CD8-positive, alpha-beta memory T cell (primary cell): ENCODE data around the gene ITGB7. TPM values are rescaled to one million over a fixed set of nuclear protein-coding genes. Genes with fewer than 3 reads are reported as not detected.
A peak's percentile ranks its signal among the peaks of the same experiment; 100 is the strongest.

Experiments used
- CTCF ChIA-PET: fragments of 350-600 bp; sonication (Branson Sonifier 250); formaldehyde crosslinking; loops from one replicate; lab custom pipeline; 2021; ENCODE audit warnings: antibody characterized with exemption; lab: Charles Lee
- POLR2A ChIA-PET: fragments of 350-600 bp; sonication (Branson Sonifier 250); formaldehyde crosslinking; loops from one replicate; lab custom pipeline; 2021; ENCODE audit warnings: antibody characterized with exemption; lab: Charles Lee
- DNase-seq, 5 donors: peaks; one replicate each; pipeline versions ENCODE4 v3.0.0 to v3.0.0-alpha.2; 2020 to 2022; ENCODE audit warnings: mixed read lengths in 1 of 5
- H3K27ac ChIP-seq: one replicate; pipeline ENCODE4 v1.7.0; 2013; ENCODE audit warnings: low read depth, mild to moderate bottlenecking, low read length, moderate library complexity
- H3K27me3 ChIP-seq: 2 replicates; pipeline ENCODE4 v1.7.0; 2013; ENCODE audit warnings: low read length, mild to moderate bottlenecking; ENCODE audit not compliant: insufficient read depth, poor library complexity, severe bottlenecking
- H3K36me3 ChIP-seq: 2 replicates; pipeline ENCODE4 v1.7.0; 2013; ENCODE audit warnings: mild to moderate bottlenecking, low read length, moderate library complexity; ENCODE audit not compliant: insufficient read depth
- H3K4me1 ChIP-seq: 2 replicates; pipeline ENCODE4 v1.7.0; 2013; ENCODE audit warnings: mild to moderate bottlenecking, low read length, moderate library complexity; ENCODE audit not compliant: insufficient read depth
- H3K4me3 ChIP-seq: 2 replicates; pipeline ENCODE4 v1.7.0; 2013; ENCODE audit warnings: mild to moderate bottlenecking, low read length
- H3K9me3 ChIP-seq: 2 replicates; pipeline ENCODE4 v1.7.0; 2013; ENCODE audit warnings: mild to moderate bottlenecking, low read length
- H3K27ac Mint-ChIP-seq, 8 donors: one replicate each; pipeline ENCODE4 v1.8.0; 2020 to 2021; ENCODE audit warnings: mixed read lengths in 8 of 8, mild to moderate bottlenecking in 6 of 8, inconsistent platforms in 3 of 8, moderate library complexity in 3 of 8
- H3K27me3 Mint-ChIP-seq, 2 donors: one replicate each; pipeline ENCODE4 v1.8.0; 2020 to 2021; ENCODE audit warnings: mixed read lengths in 2 of 2, mild to moderate bottlenecking in 1 of 2, moderate library complexity in 1 of 2
- H3K36me3 Mint-ChIP-seq, 3 donors: one replicate each; pipeline ENCODE4 v1.8.0; 2020 to 2021; ENCODE audit warnings: mixed read lengths in 3 of 3, inconsistent platforms in 1 of 3, mild to moderate bottlenecking in 1 of 3
- H3K4me1 Mint-ChIP-seq, 3 donors: one replicate each; pipeline ENCODE4 v1.8.0; 2020 to 2021; ENCODE audit warnings: mixed read lengths in 3 of 3, inconsistent platforms in 1 of 3, mild to moderate bottlenecking in 1 of 3
- H3K4me3 Mint-ChIP-seq, 7 donors: one replicate each; pipeline ENCODE4 v1.8.0; 2020 to 2021; ENCODE audit warnings: mixed read lengths in 7 of 7, mild to moderate bottlenecking in 6 of 7, moderate library complexity in 4 of 7, inconsistent platforms in 2 of 7
- H3K9me3 Mint-ChIP-seq, 5 donors: one replicate each; pipeline ENCODE4 v1.8.0; 2020 to 2022; ENCODE audit warnings: mixed read lengths in 5 of 5, mild to moderate bottlenecking in 3 of 5, moderate library complexity in 2 of 5, inconsistent platforms in 1 of 5
- polyA plus RNA-seq: library from polyadenylated mRNA; unstranded; fragments of 300-500 nt; fragmentation: Illumina TruSeq; gene quantifications from one replicate; pipeline ENCODE4 v1.2.3, GENCODE V29; 2021
- total RNA-seq, 2 experiments: library from RNA; stranded (reverse); gene quantifications; one replicate each; pipeline ENCODE4 v1.2.3, GENCODE V29; 2021

The ITGB7 gene
- total and polyA plus RNA-seq, 3 experiments from 2014 or later: 292 to 339 (median 339) TPM

DNA sequence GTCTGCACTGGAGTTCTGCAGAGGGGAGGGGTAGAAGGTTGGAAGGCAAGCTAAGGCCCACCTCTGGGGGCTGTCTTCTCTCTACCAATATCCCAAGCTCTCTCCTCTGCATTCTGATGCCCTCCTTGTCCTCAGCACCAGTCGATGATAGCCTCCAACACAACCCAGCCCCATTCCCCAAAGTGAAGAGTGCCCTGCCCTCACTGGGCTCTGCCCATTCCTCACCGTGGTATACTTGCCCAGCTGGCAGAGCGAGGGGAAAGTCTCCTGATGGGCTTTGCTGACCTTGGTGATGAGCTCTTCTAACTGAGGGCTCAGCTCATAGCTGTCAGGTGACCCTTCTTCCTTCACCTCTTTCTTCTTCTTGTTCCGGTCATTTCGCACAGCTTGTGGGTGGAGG, 7.2 kb upstream of the ITGB7 start:
- ChIA-PET CTCF (interaction anchor here (0.8 to 13.9 kb wide), 25 partner anchors 9 to 149 kb away, joined by 3 to 192 read pairs (median 12); partner anchors contain the start of genes AAAS, CSAD, ESPL1 and MYG1), POLR2A (interaction anchor here (0.5 to 1.6 kb wide), 5 partner anchors 35 to 212 kb away, joined by 3 to 13 read pairs (median 4); a partner anchor contains a TSS)
- peak overlapping the region in 5 of 8 donors; percentile 57 to 96 (median 90) for H3K27ac Mint-ChIP-seq
- H3K36me3 ChIP-seq: peaks cover 37% of the 10 kb centered on the region
- no peaks in the 10 kb centered on the region for H3K9me3 ChIP-seq
- H3K4me1 Mint-ChIP-seq: peaks cover 59 to 79% (median 62%) of the 10 kb centered on the region in 3 donors
- no peaks in the 10 kb centered on the region for H3K9me3 Mint-ChIP-seq
- H3K27ac ChIP-seq: no peak overlapping the region
- H3K27me3 Mint-ChIP-seq: no peaks in the 10 kb centered on the region
- no peak for DNase-seq
- H3K27me3 ChIP-seq: no peaks in the 10 kb centered on the region
- peaks cover 58% of the 10 kb centered on the region for H3K4me1 ChIP-seq
- H3K4me3 Mint-ChIP-seq: peak overlapping the region in 1 of 7 donors; percentile 40
- H3K36me3 Mint-ChIP-seq: peaks cover 1 to 64% (median 11%) of the 10 kb centered on the region in 3 donors
- no peak overlapping the region for H3K4me3 ChIP-seq

GRCh38 chr12:53213348-53213747, 6.3 kb upstream of the ITGB7 start:
- peak overlapping the region; percentile 22 to 96 (median 90) for H3K27ac Mint-ChIP-seq
- Histone ChIP-seq H3K4me1 (peaks cover 60% of the 10 kb centered on the region), H3K4me3 (no peak overlapping the region), H3K9me3 (no peaks in the 10 kb centered on the region), H3K27me3 (no peaks in the 10 kb centered on the region), H3K36me3 (peaks cover 37% of the 10 kb centered on the region), H3K27ac (no peak overlapping the region)
- peaks cover 1 to 61% (median 11%) of the 10 kb centered on the region in 3 donors for H3K36me3 Mint-ChIP-seq
- peak; percentile 75 to 87 (median 80) for DNase-seq
- H3K4me3 Mint-ChIP-seq: peak overlapping the region in 2 of 7 donors; percentile 12 to 40
- H3K27me3 Mint-ChIP-seq: no peaks in the 10 kb centered on the region
- H3K4me1 Mint-ChIP-seq: peaks cover 62 to 81% (median 64%) of the 10 kb centered on the region in 3 donors
- POLR2A ChIA-PET: interaction anchor here (1.0 to 1.6 kb wide), 2 partner anchors 54 to 75 kb away, joined by 4 to 6 read pairs; no protein-coding TSS in a partner anchor
- H3K9me3 Mint-ChIP-seq: no peaks in the 10 kb centered on the region
- CTCF ChIA-PET: interaction anchor here (0.6 to 13.9 kb wide), 31 partner anchors 10 to 148 kb away, joined by 3 to 192 read pairs (median 6); partner anchors contain the start of genes AAAS, CSAD, ESPL1 and MYG1

GRCh38 chr12:53212931-53213330, 5.9 kb upstream of the ITGB7 start:
- DNase-seq: no peak
- Mint-ChIP-seq H3K36me3 (peaks cover 1 to 61% (median 11%) of the 10 kb centered on the region in 3 donors), H3K27me3 (no peaks in the 10 kb centered on the region), H3K27ac (peak overlapping the region in 7 of 8 donors; percentile 63 to 96 (median 90)), H3K4me3 (no peak overlapping the region), H3K9me3 (no peaks in the 10 kb centered on the region), H3K4me1 (peaks cover 62 to 81% (median 64%) of the 10 kb centered on the region in 3 donors)
- Histone ChIP-seq H3K4me3 (no peak overlapping the region), H3K36me3 (peaks cover 37% of the 10 kb centered on the region), H3K9me3 (no peaks in the 10 kb centered on the region), H3K4me1 (peaks cover 60% of the 10 kb centered on the region), H3K27ac (no peak overlapping the region), H3K27me3 (no peaks in the 10 kb centered on the region)
- POLR2A ChIA-PET: interaction anchor here (0.6 to 1.6 kb wide), 3 partner anchors 35 to 76 kb away, joined by 3 to 6 read pairs (median 4); no protein-coding TSS in a partner anchor
- CTCF ChIA-PET: interaction anchor here (0.8 to 13.9 kb wide), 21 partner anchors 10 to 147 kb away, joined by 3 to 192 read pairs (median 13); partner anchors contain the start of genes AAAS, CSAD, ESPL1 and PFDN5

DNA sequence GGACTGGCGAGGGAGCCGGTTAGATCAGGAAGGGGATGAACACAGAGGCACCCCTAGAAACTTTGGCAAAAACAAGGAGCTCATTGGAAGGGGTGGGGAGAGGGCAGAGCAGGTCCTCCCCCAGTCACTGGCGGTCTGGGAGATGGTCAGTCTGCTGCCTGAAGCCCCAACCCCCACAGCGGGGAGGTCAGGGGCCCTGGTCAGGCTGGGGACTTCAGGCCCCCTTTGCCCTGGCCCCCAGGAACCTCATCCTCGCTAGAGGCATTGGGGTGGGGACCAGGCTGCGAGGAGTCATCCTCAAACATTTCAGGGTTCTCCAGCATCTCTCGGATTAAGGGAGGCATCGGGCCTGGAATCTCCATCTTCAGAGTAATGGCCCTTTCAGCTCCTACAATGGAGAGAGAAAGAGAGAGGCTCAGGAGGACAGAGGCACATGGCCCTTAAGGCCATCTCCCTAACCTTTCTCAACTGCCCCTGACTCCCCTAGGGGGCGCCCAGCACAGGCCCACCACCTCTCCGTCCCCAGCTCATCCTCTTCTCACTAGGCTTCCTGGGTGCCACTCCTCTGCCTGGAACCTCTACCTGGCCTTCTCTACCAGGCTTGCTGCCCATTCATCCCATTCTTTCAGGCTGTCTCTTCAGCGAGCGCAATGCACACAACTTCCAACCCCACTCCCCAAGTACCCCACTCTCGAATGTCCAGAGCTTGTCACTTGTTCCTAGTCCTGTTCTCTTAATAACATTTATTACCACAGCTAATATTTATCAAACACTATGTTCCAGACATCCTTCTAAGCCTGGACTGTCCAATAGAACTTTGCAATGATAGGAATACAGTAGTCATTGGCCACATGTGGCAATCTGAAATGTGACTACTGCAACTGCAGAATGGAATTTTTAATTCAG, 4.7 kb upstream of the ITGB7 start:
- ChIA-PET CTCF (interaction anchor here (0.6 to 13.9 kb wide), 17 partner anchors 9 to 166 kb away, joined by 3 to 192 read pairs (median 8); partner anchors contain the start of genes AAAS, ESPL1, PFDN5 and SOAT2), POLR2A (interaction anchor here (0.7 kb wide), 1 partner anchor 109 kb away, joined by 3 read pairs; no protein-coding TSS in a partner anchor)
- Mint-ChIP-seq H3K36me3 (peaks cover 1 to 64% (median 11%) of the 10 kb centered on the region in 3 donors), H3K9me3 (no peaks in the 10 kb centered on the region), H3K4me3 (peak overlapping the region in 3 of 7 donors; percentile 41 to 81 (median 46)), H3K4me1 (peaks cover 59 to 81% (median 64%) of the 10 kb centered on the region in 3 donors), H3K27me3 (peaks cover 0 to under 1% of the 10 kb centered on the region in 2 donors), H3K27ac (peak overlapping the region in 7 of 8 donors; percentile 4 to 99 (median 57))
- H3K9me3 ChIP-seq: no peaks in the 10 kb centered on the region
- no peaks in the 10 kb centered on the region for H3K27me3 ChIP-seq
- no peak overlapping the region for H3K4me3 ChIP-seq
- no peak for DNase-seq
- H3K4me1 ChIP-seq: peaks cover 57% of the 10 kb centered on the region
- H3K27ac ChIP-seq: no peak overlapping the region
- H3K36me3 ChIP-seq: peaks cover 37% of the 10 kb centered on the region

DNA sequence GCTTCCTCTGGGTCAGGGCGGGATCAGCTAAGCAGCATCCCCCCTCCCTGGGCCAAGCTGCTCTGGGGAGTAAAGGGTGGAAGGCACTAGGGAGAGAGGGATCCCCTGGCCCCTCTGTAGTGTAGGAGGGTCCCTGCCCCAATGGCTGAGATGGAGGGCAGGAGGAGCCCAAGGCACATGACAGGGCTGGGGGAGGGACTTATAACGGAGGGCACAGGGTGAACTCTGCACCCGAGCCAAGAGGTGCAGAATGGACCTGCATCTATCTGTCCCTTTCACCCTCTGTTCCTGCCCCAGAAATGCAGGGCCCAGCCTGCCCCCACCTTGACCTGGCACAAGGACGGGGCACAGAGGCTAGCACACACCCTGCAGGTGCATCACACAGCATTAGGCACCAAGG, 3.8 kb upstream of the ITGB7 start:
- DNase-seq: no peak
- Histone ChIP-seq H3K4me1 (peaks cover 49% of the 10 kb centered on the region), H3K9me3 (no peaks in the 10 kb centered on the region), H3K36me3 (peaks cover 37% of the 10 kb centered on the region), H3K27ac (no peak overlapping the region), H3K4me3 (no peak overlapping the region), H3K27me3 (no peaks in the 10 kb centered on the region)
- peaks cover 0 to 1% of the 10 kb centered on the region in 2 donors for H3K27me3 Mint-ChIP-seq
- POLR2A ChIA-PET: no interaction called here
- peaks cover 59 to 81% (median 64%) of the 10 kb centered on the region in 3 donors for H3K4me1 Mint-ChIP-seq
- CTCF ChIA-PET: interaction anchor here (1.0 to 13.9 kb wide), 15 partner anchors 9 to 145 kb away, joined by 3 to 192 read pairs (median 8); partner anchors contain the start of genes AAAS, CSAD, ESPL1 and PFDN5
- no peaks in the 10 kb centered on the region for H3K9me3 Mint-ChIP-seq
- no peak overlapping the region for H3K4me3 Mint-ChIP-seq
- peaks cover 1 to 66% (median 8%) of the 10 kb centered on the region in 3 donors for H3K36me3 Mint-ChIP-seq
- peak overlapping the region in 4 of 8 donors; percentile 12 to 99 (median 65) for H3K27ac Mint-ChIP-seq

DNA sequence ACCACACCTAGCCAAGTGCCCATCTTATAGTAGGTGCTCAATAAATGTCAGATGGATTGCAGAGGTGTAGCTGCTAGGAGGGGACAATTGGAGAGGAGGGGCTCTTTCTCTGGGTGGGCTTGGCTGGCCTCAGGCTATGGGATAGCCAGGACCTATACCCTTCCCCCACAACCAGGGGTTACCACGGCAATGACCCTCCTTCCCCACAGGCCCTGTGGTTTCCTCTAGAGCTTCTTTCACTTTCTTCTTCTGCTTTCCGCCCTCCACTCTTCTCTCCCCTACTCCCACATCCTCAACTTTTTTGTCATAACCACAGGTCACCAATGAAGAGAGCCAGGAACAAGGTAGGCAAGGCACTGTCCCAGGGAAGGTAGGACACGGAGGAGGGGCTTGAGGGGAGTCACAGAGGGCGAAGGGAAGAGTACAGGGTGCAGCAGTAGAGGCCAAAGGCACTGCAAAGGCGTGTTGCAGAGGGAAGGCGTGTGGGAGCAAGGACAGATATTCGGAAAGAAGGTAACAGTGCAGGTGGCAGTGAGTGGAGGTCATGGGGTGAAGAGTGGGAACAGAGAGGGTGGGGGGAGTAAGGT, 1.9 kb upstream of the ITGB7 start:
- H3K9me3 ChIP-seq: no peaks in the 10 kb centered on the region
- Mint-ChIP-seq H3K27me3 (peaks cover 0 to 1% of the 10 kb centered on the region in 2 donors), H3K9me3 (no peaks in the 10 kb centered on the region), H3K4me3 (peak overlapping the region; percentile 60 to 88 (median 83)), H3K36me3 (peaks cover 1 to 48% (median 6%) of the 10 kb centered on the region in 3 donors), H3K4me1 (peaks cover 65 to 83% (median 71%) of the 10 kb centered on the region in 3 donors), H3K27ac (peak overlapping the region; percentile 84 to 99 (median 93))
- H3K4me1 ChIP-seq: peaks cover 60% of the 10 kb centered on the region
- peaks cover 28% of the 10 kb centered on the region for H3K36me3 ChIP-seq
- H3K27me3 ChIP-seq: no peaks in the 10 kb centered on the region
- ChIA-PET POLR2A (interaction anchor here (0.9 to 3.9 kb wide), 4 partner anchors 11 to 292 kb away, joined by 3 to 25 read pairs (median 12); partner anchors contain the start of genes CSAD, TARBP2 and ZNF740), CTCF (interaction anchor here (0.8 to 13.9 kb wide), 17 partner anchors 9 to 143 kb away, joined by 3 to 192 read pairs (median 7); partner anchors contain the start of genes AAAS, CSAD, ESPL1 and PFDN5)
- peak overlapping the region; percentile 28 for H3K27ac ChIP-seq
- peak in 3 of 5 donors; percentile 42 to 55 (median 44) for DNase-seq
- H3K4me3 ChIP-seq: peak overlapping the region; percentile 52

DNA sequence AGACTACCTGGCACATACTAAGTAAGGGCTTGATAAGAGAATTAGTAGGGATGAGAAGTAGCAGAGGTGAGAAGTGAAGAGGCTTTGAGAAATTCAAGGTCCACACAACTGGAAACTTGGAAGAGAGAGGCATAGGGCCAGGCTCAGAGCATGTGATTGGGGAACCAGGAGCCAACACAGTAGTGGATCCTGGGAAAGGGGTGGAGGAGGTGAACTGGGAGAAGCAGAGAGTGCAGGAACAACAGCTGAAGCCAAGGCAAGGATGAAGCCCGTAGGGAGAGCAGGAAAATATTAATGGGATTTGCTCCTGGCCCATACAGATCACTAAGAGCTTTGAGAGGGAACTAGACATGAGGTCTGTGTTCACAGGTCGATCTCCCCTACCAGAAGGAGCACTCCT, 1.4 kb upstream of the ITGB7 start:
- Histone ChIP-seq H3K4me1 (peaks cover 60% of the 10 kb centered on the region), H3K36me3 (peaks cover 22% of the 10 kb centered on the region), H3K4me3 (peak overlapping the region; percentile 52), H3K27me3 (no peaks in the 10 kb centered on the region), H3K27ac (no peak overlapping the region), H3K9me3 (no peaks in the 10 kb centered on the region)
- Mint-ChIP-seq H3K4me1 (peaks cover 64 to 83% (median 71%) of the 10 kb centered on the region in 3 donors), H3K27me3 (peaks cover 0 to 1% of the 10 kb centered on the region in 2 donors), H3K27ac (peak overlapping the region; percentile 84 to 99 (median 93)), H3K36me3 (peaks cover 1 to 47% (median 1%) of the 10 kb centered on the region in 3 donors), H3K9me3 (no peaks in the 10 kb centered on the region), H3K4me3 (peak overlapping the region; percentile 60 to 88 (median 83))
- DNase-seq: no peak
- POLR2A ChIA-PET: interaction anchor here (0.6 to 3.9 kb wide), 5 partner anchors 12 to 292 kb away, joined by 3 to 25 read pairs (median 4); partner anchors contain the start of genes CSAD, TARBP2 and ZNF740
- CTCF ChIA-PET: interaction anchor here (0.8 to 13.9 kb wide), 17 partner anchors 8 to 144 kb away, joined by 3 to 192 read pairs (median 5); partner anchors contain the start of genes AAAS, CSAD, ESPL1 and PFDN5
